Measurements from ENCODE around the gene STK33.

STK33 gene

DNA sequence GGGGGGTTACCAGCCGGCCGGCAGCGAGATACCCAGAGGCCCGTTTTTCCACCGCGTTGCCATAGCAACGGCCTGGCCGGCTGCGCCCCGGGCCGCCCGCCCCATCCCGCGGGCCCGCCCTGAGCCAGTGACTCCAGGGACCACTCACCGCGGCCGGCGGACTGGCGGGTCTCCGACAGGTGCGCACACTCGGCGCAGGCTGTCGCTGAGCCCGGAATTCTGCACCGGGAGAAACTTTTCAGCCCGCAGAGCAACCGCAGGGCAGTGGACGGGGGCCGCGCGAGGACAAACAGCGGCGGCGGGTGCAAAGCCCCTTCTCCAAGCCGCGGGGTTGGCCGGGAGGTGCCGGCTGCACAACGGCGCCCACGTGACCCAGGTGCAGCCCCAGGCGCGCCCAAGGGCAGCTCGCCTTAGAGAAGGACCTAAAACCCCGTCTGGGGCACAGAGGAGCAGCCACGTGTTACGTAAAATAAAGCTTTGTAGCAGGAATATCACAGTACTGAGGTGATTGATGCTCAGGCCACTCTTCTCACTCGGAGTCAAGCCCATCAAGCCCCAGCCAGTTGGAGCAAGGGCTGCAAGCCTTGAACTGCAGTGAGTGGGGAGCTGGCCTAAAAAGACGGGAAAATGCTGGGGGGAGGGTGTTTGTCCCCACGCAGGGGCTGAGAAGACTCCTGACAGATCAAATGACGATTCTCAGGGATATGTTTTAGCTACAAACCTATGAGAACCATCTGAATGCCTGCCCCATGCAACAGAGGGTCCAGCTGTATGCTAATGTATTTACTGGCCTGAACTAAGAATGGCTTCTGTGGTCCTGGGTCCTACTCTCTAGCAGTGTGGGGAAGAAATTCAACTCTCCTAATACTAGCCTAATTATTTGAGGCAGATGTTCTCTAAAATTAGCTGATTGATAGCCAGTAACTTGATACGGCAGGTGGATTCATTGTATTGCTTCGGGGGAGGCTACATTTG, at the start of gene STK33:
Gene STK33 (minus strand): TSS at position 294 of the 975 bp plus-strand sequence. CDS start 119,323 bp downstream, outside the sequence.
- Histone ChIP-seq H3K27me3 (replicated peaks) (no peaks in the 10 kb centered on the region), H3K27ac (no peak within 1 kb of the TSS), H3K36me3 (replicated peaks) (no peaks in the 10 kb centered on the region), H3K4me3 (ENCODE audit: low read depth, low read length) (peak within 1 kb of the TSS; percentile 63)
- TF ChIP-seq, protein P1, sequence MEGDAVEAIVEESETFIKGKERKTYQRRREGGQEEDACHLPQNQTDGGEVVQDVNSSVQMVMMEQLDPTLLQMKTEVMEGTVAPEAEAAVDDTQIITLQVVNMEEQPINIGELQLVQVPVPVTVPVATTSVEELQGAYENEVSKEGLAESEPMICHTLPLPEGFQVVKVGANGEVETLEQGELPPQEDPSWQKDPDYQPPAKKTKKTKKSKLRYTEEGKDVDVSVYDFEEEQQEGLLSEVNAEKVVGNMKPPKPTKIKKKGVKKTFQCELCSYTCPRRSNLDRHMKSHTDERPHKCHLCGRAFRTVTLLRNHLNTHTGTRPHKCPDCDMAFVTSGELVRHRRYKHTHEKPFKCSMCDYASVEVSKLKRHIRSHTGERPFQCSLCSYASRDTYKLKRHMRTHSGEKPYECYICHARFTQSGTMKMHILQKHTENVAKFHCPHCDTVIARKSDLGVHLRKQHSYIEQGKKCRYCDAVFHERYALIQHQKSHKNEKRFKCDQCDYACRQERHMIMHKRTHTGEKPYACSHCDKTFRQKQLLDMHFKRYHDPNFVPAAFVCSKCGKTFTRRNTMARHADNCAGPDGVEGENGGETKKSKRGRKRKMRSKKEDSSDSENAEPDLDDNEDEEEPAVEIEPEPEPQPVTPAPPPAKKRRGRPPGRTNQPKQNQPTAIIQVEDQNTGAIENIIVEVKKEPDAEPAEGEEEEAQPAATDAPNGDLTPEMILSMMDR (IDR thresholded peaks at IDR 0.05; ENCODE audit: low read depth, low read length, missing control alignments) = no peak
- DNase-seq = no peak
- in situ Hi-C loops (cut with HindIII; ENCODE audit: low pct_ligation_motif_present, low sequenced_read_pairs) = no loop called here

DNA sequence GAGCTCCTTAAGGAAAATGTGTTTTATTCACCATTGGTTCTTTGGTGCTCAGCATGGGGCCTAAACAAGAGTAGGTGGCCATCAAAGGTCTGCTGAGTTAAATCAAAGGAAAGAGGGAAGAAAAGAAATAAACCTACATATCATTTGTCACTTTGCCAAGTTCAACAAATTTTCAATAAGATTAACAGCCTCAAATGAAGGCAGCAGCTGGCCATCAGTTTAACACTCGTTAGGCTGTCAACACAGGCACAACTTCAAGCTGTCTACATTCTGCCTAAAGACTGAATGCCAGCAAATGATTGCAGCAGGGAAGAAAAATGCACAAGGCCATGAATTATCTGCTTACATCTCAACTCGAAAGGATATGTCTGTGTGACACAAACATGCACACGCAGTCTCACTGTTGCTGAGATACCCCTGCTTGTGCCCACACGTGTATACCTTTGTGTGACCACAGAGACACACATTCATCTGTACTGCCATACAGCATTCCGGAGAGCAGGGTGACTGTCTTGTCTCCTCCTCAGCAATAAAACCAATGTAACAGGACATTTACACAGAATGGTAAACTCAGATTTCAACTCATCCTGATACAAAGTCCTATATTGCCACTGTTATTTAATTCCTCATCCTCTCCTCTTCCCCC, 48.3 kb upstream of the STK33 start:
- TF ChIP-seq, protein P1 (IDR thresholded peaks at IDR 0.05; ENCODE audit: low read depth, low read length, missing control alignments) = no peak
- DNase-seq = no peak
- peaks cover 3% of the 10 kb centered on the region for H3K36me3 ChIP-seq (replicated peaks)
- H3K27ac ChIP-seq = no peak overlapping the region
- in situ Hi-C loops (cut with HindIII; ENCODE audit: low pct_ligation_motif_present, low sequenced_read_pairs) = no loop called here
- no peak overlapping the region for H3K4me3 ChIP-seq (ENCODE audit: low read depth, low read length)
- no peaks in the 10 kb centered on the region for H3K27me3 ChIP-seq (replicated peaks)

DNA sequence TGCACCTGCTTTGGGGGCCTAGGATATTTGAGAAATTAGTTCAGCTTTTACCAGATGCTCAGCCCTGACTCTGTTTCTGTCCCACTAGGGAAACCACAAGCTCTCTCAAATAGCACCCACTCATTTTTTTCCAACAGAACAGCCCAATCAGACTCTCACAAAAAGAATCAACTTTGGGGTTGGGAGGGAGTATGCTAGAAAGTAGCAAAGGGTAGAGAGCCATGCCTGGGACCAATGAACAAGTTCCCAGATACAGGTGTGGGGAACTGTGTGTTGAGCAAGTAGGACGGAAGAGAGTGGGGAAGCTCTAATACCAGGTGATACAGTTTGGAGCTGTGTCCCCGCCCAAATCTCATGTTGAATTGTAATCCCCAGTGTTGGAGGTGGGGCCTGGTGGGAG, 47.3 kb upstream of the STK33 start:
- peaks cover 3% of the 10 kb centered on the region for H3K36me3 ChIP-seq (replicated peaks)
- TF ChIP-seq, protein P1 (IDR thresholded peaks at IDR 0.05; ENCODE audit: low read depth, low read length, missing control alignments) = no peak
- H3K27me3 ChIP-seq (replicated peaks) = no peaks in the 10 kb centered on the region
- no peak for DNase-seq
- H3K4me3 ChIP-seq (ENCODE audit: low read depth, low read length) = no peak overlapping the region
- no peak overlapping the region for H3K27ac ChIP-seq
- in situ Hi-C loops (cut with HindIII; ENCODE audit: low pct_ligation_motif_present, low sequenced_read_pairs) = no loop called here

DNA sequence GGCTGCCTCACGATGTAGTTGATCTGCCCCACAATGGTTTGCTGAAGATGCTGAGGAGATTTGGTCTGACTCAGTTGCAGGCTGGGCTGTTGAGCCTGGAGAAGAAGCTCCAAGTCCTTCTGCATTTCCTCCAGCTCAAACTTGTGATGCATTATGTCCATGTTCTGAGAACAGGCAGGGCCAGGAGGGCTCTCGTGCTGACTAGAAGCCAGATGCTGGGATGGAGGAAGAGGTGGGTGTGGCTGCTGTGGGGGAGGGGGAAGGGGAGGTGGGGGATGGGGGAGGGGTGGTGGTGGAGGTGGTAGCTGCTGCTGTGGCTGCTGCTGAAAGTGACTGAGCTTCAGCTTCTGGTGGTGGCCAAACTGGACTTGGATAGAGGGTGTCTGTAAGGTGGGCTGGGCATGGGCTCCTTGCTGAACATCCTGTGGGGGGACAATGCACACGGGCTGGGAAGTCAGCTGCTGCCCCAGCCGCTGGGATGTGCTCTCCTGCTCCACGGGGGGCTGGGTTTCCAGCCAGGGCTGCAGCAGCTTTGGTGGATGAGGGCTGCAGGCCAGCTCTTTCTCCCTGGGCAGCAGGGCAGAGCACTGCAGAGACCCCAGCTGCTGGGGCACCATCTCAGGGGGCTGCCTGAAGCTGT, 46.4 kb upstream of the STK33 start:
- H3K27ac ChIP-seq = no peak overlapping the region
- H3K36me3 ChIP-seq (replicated peaks) = no peaks in the 10 kb centered on the region
- H3K4me3 ChIP-seq (ENCODE audit: low read depth, low read length) = no peak overlapping the region
- H3K27me3 ChIP-seq (replicated peaks) = no peaks in the 10 kb centered on the region
- no peak for DNase-seq
- TF ChIP-seq, protein P1 (IDR thresholded peaks at IDR 0.05; ENCODE audit: low read depth, low read length, missing control alignments) = no peak
- in situ Hi-C loops (cut with HindIII; ENCODE audit: low pct_ligation_motif_present, low sequenced_read_pairs) = no loop called here

DNA sequence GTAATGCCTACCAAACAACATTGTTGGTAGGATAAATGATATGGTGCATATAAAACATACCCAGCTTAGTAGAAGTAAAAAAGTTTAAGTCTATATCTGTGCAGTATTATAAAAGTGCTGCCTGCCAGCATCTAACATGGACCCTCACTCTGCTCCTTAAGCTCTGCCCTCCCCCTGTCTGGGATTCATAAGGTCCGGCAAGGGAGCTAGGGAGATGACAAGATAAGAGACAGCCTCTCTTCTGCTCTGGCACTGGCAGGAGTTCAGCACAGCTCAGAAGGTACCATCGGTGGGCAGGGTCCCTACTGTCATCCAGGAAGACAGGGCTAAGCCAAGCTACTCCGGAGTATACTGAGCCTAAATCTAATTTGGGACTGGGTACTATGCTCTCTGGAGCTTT, 45.6 kb upstream of the STK33 start:
- DNase-seq = no peak
- Histone ChIP-seq H3K36me3 (replicated peaks) (no peaks in the 10 kb centered on the region), H3K27me3 (replicated peaks) (no peaks in the 10 kb centered on the region), H3K27ac (no peak overlapping the region), H3K4me3 (ENCODE audit: low read depth, low read length) (no peak overlapping the region)
- in situ Hi-C loops (cut with HindIII; ENCODE audit: low pct_ligation_motif_present, low sequenced_read_pairs) = no loop called here
- TF ChIP-seq, protein P1 (IDR thresholded peaks at IDR 0.05; ENCODE audit: low read depth, low read length, missing control alignments) = no peak

Measured in brain microvascular endothelial cell (primary cell).